ENCODE measurements around the gene PURB. TPM values are rescaled to one million over a fixed set of nuclear protein-coding genes. Genes with fewer than 3 reads are reported as not detected.

PURB gene
- total RNA-seq, 3 donors from 2014 or later (not counting 1 experiment from before 2014, with no cell fraction given) = 28.5 to 36.0 (median 33.7) TPM

DNA sequence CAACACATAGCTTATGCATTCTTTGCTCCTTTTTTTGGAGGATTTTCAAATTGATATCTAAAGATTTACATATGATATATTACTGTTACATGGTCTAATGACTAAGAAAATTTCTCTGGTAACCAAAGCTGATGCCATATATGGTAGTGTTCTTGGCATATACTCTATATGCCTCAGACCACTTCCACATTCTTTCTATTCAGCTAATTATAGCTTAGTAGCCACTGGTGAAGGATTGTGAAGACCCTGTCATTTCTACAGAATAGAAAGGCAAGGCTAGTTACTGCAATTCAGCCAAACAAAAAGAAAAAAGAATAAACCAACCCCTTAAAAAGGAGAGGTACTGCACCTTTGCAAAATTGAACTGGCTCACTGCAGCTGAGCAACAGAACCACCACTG, 3.7 kb downstream of the PURB start:
- Histone ChIP-seq H3K27ac (ENCODE audit: low read length) (peak overlapping the region; percentile 44), H3K4me3 (ENCODE audit: low read length) (no peak overlapping the region), H3K9me3 (ENCODE audit: control insufficient read depth, insufficient read depth, low read length) (peaks cover 10% of the 10 kb centered on the region), H3K4me1 (ENCODE audit: control insufficient read depth, insufficient read depth, low read length) (peaks cover 32% of the 10 kb centered on the region), H3K36me3 (ENCODE audit: control insufficient read depth, insufficient read depth, low read length) (peaks cover 12% of the 10 kb centered on the region), H3K27me3 (ENCODE audit: control insufficient read depth, insufficient read depth, low read length) (no peaks in the 10 kb centered on the region)
- Mint-ChIP-seq H3K27me3 (ENCODE audit: low read depth in 2 of 2) (no peaks in the 10 kb centered on the region), H3K9me3 (peaks cover 0 to 3% of the 10 kb centered on the region in 2 donors), H3K4me3 (peak overlapping the region; percentile 63), H3K27ac (peak overlapping the region; percentile 73 to 100), H3K36me3 (no peaks in the 10 kb centered on the region), H3K4me1 (peaks cover 46 to 58% of the 10 kb centered on the region in 2 donors)
- ATAC-seq (no peak), DNase-seq (no peak)
- intact Hi-C loops (cut with micrococcal nuclease) = loop anchor here (10.0 kb wide), 1 partner anchor 1297 kb away; the partner anchor contains the start of gene STK17A
- TF ChIP-seq, protein P1, sequence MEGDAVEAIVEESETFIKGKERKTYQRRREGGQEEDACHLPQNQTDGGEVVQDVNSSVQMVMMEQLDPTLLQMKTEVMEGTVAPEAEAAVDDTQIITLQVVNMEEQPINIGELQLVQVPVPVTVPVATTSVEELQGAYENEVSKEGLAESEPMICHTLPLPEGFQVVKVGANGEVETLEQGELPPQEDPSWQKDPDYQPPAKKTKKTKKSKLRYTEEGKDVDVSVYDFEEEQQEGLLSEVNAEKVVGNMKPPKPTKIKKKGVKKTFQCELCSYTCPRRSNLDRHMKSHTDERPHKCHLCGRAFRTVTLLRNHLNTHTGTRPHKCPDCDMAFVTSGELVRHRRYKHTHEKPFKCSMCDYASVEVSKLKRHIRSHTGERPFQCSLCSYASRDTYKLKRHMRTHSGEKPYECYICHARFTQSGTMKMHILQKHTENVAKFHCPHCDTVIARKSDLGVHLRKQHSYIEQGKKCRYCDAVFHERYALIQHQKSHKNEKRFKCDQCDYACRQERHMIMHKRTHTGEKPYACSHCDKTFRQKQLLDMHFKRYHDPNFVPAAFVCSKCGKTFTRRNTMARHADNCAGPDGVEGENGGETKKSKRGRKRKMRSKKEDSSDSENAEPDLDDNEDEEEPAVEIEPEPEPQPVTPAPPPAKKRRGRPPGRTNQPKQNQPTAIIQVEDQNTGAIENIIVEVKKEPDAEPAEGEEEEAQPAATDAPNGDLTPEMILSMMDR (IDR thresholded peaks at IDR 0.05) = no peak

GRCh38 chr7:44881066-44881600, 4.2 kb downstream of the PURB start:
- peak overlapping the region; percentile 63 for H3K4me3 Mint-ChIP-seq
- no peaks in the 10 kb centered on the region for H3K27me3 Mint-ChIP-seq (ENCODE audit: low read depth in 2 of 2)
- ATAC-seq = no peak
- DNase-seq = no peak
- peaks cover 10% of the 10 kb centered on the region for H3K9me3 ChIP-seq (ENCODE audit: control insufficient read depth, insufficient read depth, low read length)
- intact Hi-C loops (cut with micrococcal nuclease) = loop anchor here (10.0 kb wide), 1 partner anchor 1296 kb away; the partner anchor contains the start of gene STK17A
- H3K27ac Mint-ChIP-seq = peak overlapping the region; percentile 73 to 100
- peak overlapping the region; percentile 5 for H3K4me3 ChIP-seq (ENCODE audit: low read length)
- peaks cover 27% of the 10 kb centered on the region for H3K4me1 ChIP-seq (ENCODE audit: control insufficient read depth, insufficient read depth, low read length)
- H3K9me3 Mint-ChIP-seq = peaks cover 0 to 3% of the 10 kb centered on the region in 2 donors
- no peaks in the 10 kb centered on the region for H3K36me3 Mint-ChIP-seq
- H3K4me1 Mint-ChIP-seq = peaks cover 44 to 56% of the 10 kb centered on the region in 2 donors
- TF ChIP-seq, protein P1 (IDR thresholded peaks at IDR 0.05) = no peak
- H3K27ac ChIP-seq (ENCODE audit: low read length) = peak overlapping the region; percentile 44
- no peaks in the 10 kb centered on the region for H3K27me3 ChIP-seq (ENCODE audit: control insufficient read depth, insufficient read depth, low read length)
- peaks cover 12% of the 10 kb centered on the region for H3K36me3 ChIP-seq (ENCODE audit: control insufficient read depth, insufficient read depth, low read length)
- WGBS (ENCODE audit: insufficient coverage) = no CpG with 5 or more reads among the region's 1 CpG

GRCh38 chr7:44880317-44881018, 4.9 kb downstream of the PURB start:
- peaks cover 10% of the 10 kb centered on the region for H3K9me3 ChIP-seq (ENCODE audit: control insufficient read depth, insufficient read depth, low read length)
- H3K4me3 Mint-ChIP-seq = peak overlapping the region; percentile 63
- H3K4me1 Mint-ChIP-seq = peaks cover 38 to 50% of the 10 kb centered on the region in 2 donors
- peaks cover 12% of the 10 kb centered on the region for H3K36me3 ChIP-seq (ENCODE audit: control insufficient read depth, insufficient read depth, low read length)
- no peak overlapping the region for H3K4me3 ChIP-seq (ENCODE audit: low read length)
- intact Hi-C loops (cut with micrococcal nuclease) = loop anchor here (10.0 kb wide), 1 partner anchor 1296 kb away; the partner anchor contains the start of gene STK17A
- peak overlapping the region; percentile 19 for H3K27ac ChIP-seq (ENCODE audit: low read length)
- H3K27ac Mint-ChIP-seq = peak overlapping the region; percentile 73 to 100
- peaks cover 22% of the 10 kb centered on the region for H3K4me1 ChIP-seq (ENCODE audit: control insufficient read depth, insufficient read depth, low read length)
- no peak for ATAC-seq
- TF ChIP-seq, protein P1 (IDR thresholded peaks at IDR 0.05) = no peak
- WGBS (ENCODE audit: insufficient coverage) = 9% methylated on average over 3 of the region's 4 CpGs
- H3K27me3 ChIP-seq (ENCODE audit: control insufficient read depth, insufficient read depth, low read length) = no peaks in the 10 kb centered on the region
- DNase-seq = peak in 1 of 2 donors; percentile 33
- H3K9me3 Mint-ChIP-seq = peaks cover 0 to 3% of the 10 kb centered on the region in 2 donors
- no peaks in the 10 kb centered on the region for H3K36me3 Mint-ChIP-seq
- H3K27me3 Mint-ChIP-seq (ENCODE audit: low read depth in 2 of 2) = no peaks in the 10 kb centered on the region

Data from natural killer cell (primary cell).